PC-9 (cell line): ENCODE data around the gene IFNA7. TPM values are rescaled to one million over a fixed set of nuclear protein-coding genes. Genes with fewer than 3 reads are reported as not detected.
A peak's percentile ranks its signal among the peaks of the same experiment; 100 is the strongest.
"Not testable (repeated sequence)": the region's sequence is repeated elsewhere in the genome, so short reads cannot be mapped to it uniquely, and the experiment has no call there.

Experiments
- BruUV-seq: library from RNA; stranded (reverse); fragments of 400-500 nt; replicated peaks from 2 replicates; lab custom pipeline; 2021; lab: Mats Ljungman, UMichigan
- CTCF ChIA-PET: fragments of 300-600 bp; sonication (Branson Sonifier 250); formaldehyde crosslinking; loops from one replicate; lab custom pipeline; 2022; ENCODE audit warnings: antibody characterized with exemption; lab: Charles Lee
- POLR2A ChIA-PET: fragments of 300-600 bp; sonication (Branson Sonifier 250); formaldehyde crosslinking; loops from one replicate; lab custom pipeline; 2022; ENCODE audit warnings: antibody characterized with exemption; ENCODE audit not compliant: unreplicated experiment; lab: Charles Lee
- DNase-seq, 2 experiments: peaks; one replicate each; pipeline versions ENCODE4 v3.0.0 to v3.0.0-alpha.2; 2015 to 2022; ENCODE audit warnings: mixed read lengths in 1 of 2
- H2AFZ ChIP-seq: fragments of 200-600 bp; sonication (generic); 2 replicates; pipeline ENCODE4 v1.8.1; 2017; ENCODE audit warnings: antibody characterized with exemption
- H3F3A ChIP-seq: fragments of 200-600 bp; sonication (generic); 2 replicates; pipeline ENCODE4 v1.8.1; 2017; ENCODE audit warnings: antibody characterized with exemption, mild to moderate bottlenecking, low read depth; ENCODE audit not compliant: insufficient read depth
- H3K27ac ChIP-seq: fragments of 200-600 bp; sonication (generic); 2 replicates; pipeline ENCODE4 v1.6.1; 2016; ENCODE audit warnings: mixed run types
- H3K27me3 ChIP-seq: fragments of 200-600 bp; sonication (generic); 2 replicates; pipeline ENCODE4 v1.6.1; 2016; ENCODE audit warnings: low read depth, mixed run types; ENCODE audit not compliant: insufficient read depth
- H3K36me3 ChIP-seq: fragments of 200-600 bp; sonication (generic); 2 replicates; pipeline ENCODE4 v1.6.1; 2016; ENCODE audit warnings: low read depth, mixed run types
- H3K4me1 ChIP-seq: fragments of 200-600 bp; sonication (generic); replicated peaks from 2 replicates; pipeline ENCODE4 v1.6.1; 2016; ENCODE audit warnings: mixed run types; ENCODE audit not compliant: insufficient read depth
- H3K4me2 ChIP-seq: fragments of 200-600 bp; sonication (generic); 2 replicates; pipeline ENCODE4 v1.6.1; 2017; ENCODE audit warnings: mixed run types
- H3K4me3 ChIP-seq: fragments of 200-600 bp; sonication (generic); 2 replicates; pipeline ENCODE4 v1.6.1; 2016; ENCODE audit warnings: mixed run types
- H3K79me2 ChIP-seq: fragments of 200-600 bp; sonication (generic); 2 replicates; pipeline ENCODE4 v1.6.1; 2017; ENCODE audit warnings: low read depth, mixed run types
- H3K9me2 ChIP-seq: fragments of 200-600 bp; sonication (generic); 2 replicates; pipeline ENCODE4 v1.8.1; 2017; ENCODE audit warnings: mild to moderate bottlenecking; ENCODE audit not compliant: insufficient read depth
- H3K9me3 ChIP-seq: fragments of 200-600 bp; sonication (generic); 2 replicates; pipeline ENCODE4 v1.8.1; 2016; ENCODE audit warnings: low read depth; ENCODE audit not compliant: insufficient read depth
- H4K20me1 ChIP-seq: fragments of 200-600 bp; sonication (generic); 2 replicates; pipeline ENCODE4 v1.8.1; 2017; ENCODE audit not compliant: insufficient read depth
- EZH2 ChIP-seq: fragments of 200-600 bp; sonication (generic); IDR thresholded peaks from 2 replicates; pipeline ENCODE4 v1.8.0; 2017; ENCODE audit warnings: antibody characterized with exemption, low read depth
- intact Hi-C: fragments of 100-400 bp; cut with micrococcal nuclease; formaldehyde crosslinking; loops from one replicate; pipeline ENCODE4 v1.10.0; 2022; ENCODE audit not compliant: unreplicated experiment
- total RNA-seq: library from RNA; stranded (reverse); gene quantifications from 2 replicates; pipeline ENCODE4 v1.2.3, GENCODE V29; 2021
- TF ChIP-seq, protein P1 (sequence below): fragments of 200-600 bp; sonication (generic); conservative IDR thresholded peaks from 2 replicates; pipeline ENCODE4 v1.6.1; 2017; ENCODE audit warnings: mixed run types, antibody characterized with exemption, mild to moderate bottlenecking, moderate library complexity

The IFNA7 gene
- total RNA-seq, 1 experiment from 2014 or later, result not detected

DNA sequence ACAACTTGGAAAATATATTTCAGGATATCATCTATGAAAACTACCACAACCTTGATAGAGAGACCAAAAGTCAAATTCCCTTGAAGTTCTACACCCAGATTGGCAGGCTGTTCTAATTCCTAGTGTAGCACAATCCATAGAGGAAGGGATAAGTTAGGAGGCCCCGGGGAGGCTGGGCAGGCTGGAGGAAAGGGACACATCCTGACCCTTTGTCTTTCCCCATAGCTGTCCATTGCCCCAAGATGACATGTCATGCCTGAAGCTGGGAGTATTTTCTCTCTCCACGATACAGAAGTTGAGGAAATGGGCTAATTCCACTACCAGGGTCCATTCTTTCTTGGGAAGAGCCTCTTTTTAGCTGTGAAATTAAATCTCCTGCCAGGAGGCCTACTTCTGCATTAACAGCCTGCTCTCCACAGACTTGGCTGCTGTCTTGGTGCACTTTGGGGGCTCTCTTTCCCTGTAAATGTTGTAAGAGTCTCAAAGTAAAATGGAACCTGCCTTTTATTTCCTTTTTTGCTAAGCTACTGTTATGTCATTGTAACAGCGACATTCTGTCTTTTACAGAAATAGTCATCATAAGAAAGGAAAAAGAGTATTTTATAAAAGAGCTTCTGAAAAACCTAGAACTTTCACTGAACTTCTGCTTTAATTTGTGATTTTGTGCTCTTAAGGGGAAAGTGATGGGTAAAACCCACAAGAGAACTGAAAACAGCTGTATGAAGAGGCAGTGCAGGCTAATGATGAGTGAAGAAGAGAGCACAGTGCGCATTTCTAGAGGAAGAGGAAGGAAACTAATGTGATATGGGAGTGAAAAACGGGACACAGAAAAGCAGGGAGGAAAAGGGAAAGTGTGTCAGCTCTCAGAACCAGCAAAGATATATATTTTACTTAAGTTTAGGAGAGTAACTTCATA is 11.7 kb upstream of the IFNA7 start:
- H3K36me3 ChIP-seq, H3F3A ChIP-seq, H3K79me2 ChIP-seq, H3K27ac ChIP-seq, H2AFZ ChIP-seq, H3K4me3 ChIP-seq, H3K9me2 ChIP-seq, H3K9me3 ChIP-seq, DNase-seq, H3K4me2 ChIP-seq, H3K4me1 ChIP-seq, POLR2A ChIA-PET, H4K20me1 ChIP-seq, intact Hi-C loops, H3K27me3 ChIP-seq, BruUV-seq: not testable (repeated sequence)
- CTCF ChIA-PET, result interaction anchor here (0.6 to 1.2 kb wide), 2 partner anchors 106 to 915 kb away, joined by 3 read pairs; no protein-coding TSS in a partner anchor
- TF ChIP-seq, protein P1, sequence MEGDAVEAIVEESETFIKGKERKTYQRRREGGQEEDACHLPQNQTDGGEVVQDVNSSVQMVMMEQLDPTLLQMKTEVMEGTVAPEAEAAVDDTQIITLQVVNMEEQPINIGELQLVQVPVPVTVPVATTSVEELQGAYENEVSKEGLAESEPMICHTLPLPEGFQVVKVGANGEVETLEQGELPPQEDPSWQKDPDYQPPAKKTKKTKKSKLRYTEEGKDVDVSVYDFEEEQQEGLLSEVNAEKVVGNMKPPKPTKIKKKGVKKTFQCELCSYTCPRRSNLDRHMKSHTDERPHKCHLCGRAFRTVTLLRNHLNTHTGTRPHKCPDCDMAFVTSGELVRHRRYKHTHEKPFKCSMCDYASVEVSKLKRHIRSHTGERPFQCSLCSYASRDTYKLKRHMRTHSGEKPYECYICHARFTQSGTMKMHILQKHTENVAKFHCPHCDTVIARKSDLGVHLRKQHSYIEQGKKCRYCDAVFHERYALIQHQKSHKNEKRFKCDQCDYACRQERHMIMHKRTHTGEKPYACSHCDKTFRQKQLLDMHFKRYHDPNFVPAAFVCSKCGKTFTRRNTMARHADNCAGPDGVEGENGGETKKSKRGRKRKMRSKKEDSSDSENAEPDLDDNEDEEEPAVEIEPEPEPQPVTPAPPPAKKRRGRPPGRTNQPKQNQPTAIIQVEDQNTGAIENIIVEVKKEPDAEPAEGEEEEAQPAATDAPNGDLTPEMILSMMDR, result peak; percentile 46; the same call in 1 of the 2 replicates

DNA sequence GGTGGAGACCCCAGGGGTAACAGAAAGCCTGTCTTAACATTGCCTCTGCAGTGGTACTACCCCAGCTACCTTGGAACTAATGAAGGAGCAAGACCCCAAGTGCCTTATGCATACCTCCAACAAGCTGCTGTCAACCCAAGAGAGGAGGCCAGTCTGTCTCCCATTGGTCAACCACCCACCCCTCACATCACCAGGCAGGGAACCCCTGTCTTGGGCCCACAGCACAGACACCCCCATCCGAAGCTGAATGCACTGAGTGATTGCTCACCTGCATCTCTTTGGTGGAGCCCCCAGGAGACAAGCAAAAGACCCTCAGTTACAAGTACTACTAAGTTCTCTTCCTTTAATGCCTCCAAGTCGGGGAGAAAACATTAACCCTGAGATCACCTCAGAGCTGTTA is 10.2 kb upstream of the IFNA7 start:
- H4K20me1 ChIP-seq, H2AFZ ChIP-seq, H3K36me3 ChIP-seq, H3K4me3 ChIP-seq, H3K9me3 ChIP-seq, POLR2A ChIA-PET, H3K4me1 ChIP-seq, H3K27ac ChIP-seq, H3K4me2 ChIP-seq, H3K79me2 ChIP-seq, H3K9me2 ChIP-seq, BruUV-seq, H3F3A ChIP-seq, DNase-seq, intact Hi-C loops, H3K27me3 ChIP-seq: not testable (repeated sequence)
- CTCF ChIA-PET, result interaction anchor here (0.6 kb wide), 1 partner anchor 906 kb away, joined by 5 read pairs; no protein-coding TSS in a partner anchor

DNA sequence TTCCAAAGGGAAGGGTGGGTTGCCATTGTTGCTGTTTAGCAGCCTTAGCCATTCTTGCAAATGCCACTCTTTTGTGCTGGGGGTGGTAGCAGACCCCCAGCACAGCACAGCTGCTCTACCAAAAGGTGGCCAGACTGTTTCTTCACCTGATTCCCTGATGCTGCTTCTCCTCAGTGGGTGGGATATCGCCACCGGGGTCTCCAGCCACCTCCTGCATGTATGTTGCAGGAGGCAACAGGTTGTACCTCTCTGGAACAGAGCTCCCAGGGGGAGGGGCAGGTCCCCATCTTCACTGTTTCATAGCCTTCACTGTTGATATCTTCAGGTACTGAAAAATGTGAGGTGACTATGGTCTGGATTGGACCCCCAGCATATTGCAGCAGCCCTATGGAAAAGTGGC is 8.8 kb upstream of the IFNA7 start:
- H3K9me3 ChIP-seq, H3F3A ChIP-seq, H4K20me1 ChIP-seq, BruUV-seq, DNase-seq, H3K4me3 ChIP-seq, intact Hi-C loops, POLR2A ChIA-PET, H3K36me3 ChIP-seq, H3K4me1 ChIP-seq, H3K79me2 ChIP-seq, CTCF ChIA-PET, H2AFZ ChIP-seq, H3K9me2 ChIP-seq, H3K4me2 ChIP-seq, H3K27ac ChIP-seq, H3K27me3 ChIP-seq: not testable (repeated sequence)

DNA sequence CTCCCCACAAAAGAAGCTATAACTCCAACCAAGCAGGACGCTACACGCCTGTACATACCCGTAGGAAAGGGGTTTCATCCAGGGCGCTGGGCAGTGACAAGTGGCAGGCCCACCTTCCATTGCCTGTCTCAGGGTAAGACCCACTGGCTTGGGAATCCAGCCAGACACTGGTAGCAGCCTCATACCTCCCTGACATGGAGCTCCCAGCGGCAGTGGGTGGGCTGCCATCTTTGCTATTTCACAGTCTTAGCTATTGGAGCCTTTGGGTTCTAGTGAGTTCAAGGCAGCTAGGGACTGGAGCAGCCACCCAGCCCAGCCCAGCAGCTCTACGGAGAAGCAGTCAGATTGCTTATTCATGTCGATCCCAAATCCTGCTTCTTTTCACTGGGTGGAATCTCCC is 8.3 kb upstream of the IFNA7 start:
- no peak overlapping the region for H3K4me2 ChIP-seq
- ChIA-PET CTCF (no interaction called here), POLR2A (no interaction called here)
- H3K79me2 ChIP-seq, result no peaks in the 10 kb centered on the region
- DNase-seq, result no peak
- BruUV-seq, result no TSS peak
- no peaks in the 10 kb centered on the region for H4K20me1 ChIP-seq
- H3K36me3 ChIP-seq, result no peaks in the 10 kb centered on the region
- H3K27ac ChIP-seq, result no peak overlapping the region
- H3K27me3 ChIP-seq, result no peaks in the 10 kb centered on the region
- H3K9me3 ChIP-seq, result no peaks in the 10 kb centered on the region
- no peaks in the 10 kb centered on the region for H3K4me1 ChIP-seq
- H2AFZ ChIP-seq, result no peak overlapping the region
- no peaks in the 10 kb centered on the region for H3K9me2 ChIP-seq
- H3F3A ChIP-seq, result no peaks in the 10 kb centered on the region
- intact Hi-C loops, result no loop called here
- H3K4me3 ChIP-seq, result no peak overlapping the region
- TF ChIP-seq EZH2, result no peak
- TF ChIP-seq, protein P1, result no peak

DNA sequence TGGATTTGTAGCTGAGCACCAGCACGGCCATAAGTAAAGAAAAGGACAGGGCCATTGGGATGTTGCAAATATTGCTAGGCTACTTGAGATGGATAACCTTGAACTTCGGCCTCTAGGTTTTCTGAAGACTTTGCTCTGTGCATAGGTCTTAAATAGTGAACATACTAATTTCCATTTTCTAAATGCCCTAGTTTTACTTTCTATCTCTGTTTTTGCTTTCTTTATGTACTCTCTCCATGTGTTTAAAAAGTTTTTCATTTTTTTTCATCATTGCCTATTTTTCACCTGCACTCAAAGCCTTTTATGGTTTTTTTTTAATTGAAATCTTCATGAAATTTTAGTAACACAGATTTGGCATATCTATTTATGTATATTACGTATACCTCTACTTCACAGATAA is 5.0 kb upstream of the IFNA7 start, which contains the start of gene IFNA10:
IFNA10 (minus strand) TSS at position 101 of the 400 bp plus-strand sequence; CDS start at position 55, 46 bp downstream.
- H3F3A ChIP-seq, CTCF ChIA-PET, H4K20me1 ChIP-seq, intact Hi-C loops, H3K4me1 ChIP-seq, H3K36me3 ChIP-seq, H3K27me3 ChIP-seq, H3K9me3 ChIP-seq, H3K4me2 ChIP-seq, H3K9me2 ChIP-seq, H2AFZ ChIP-seq, DNase-seq, H3K4me3 ChIP-seq, H3K79me2 ChIP-seq, H3K27ac ChIP-seq, BruUV-seq: not testable (repeated sequence)
- POLR2A ChIA-PET, result interaction anchor here (0.6 kb wide), 1 partner anchor 159 kb away, joined by 5 read pairs; no protein-coding TSS in a partner anchor
